ENCODE results near the gene GRIK4. TPM values are rescaled to one million over a fixed set of nuclear protein-coding genes. Genes with fewer than 3 reads are reported as not detected.
"Not testable (repeated sequence)": the region's sequence is repeated elsewhere in the genome, so short reads cannot be mapped to it uniquely, and the experiment has no call there.

The GRIK4 gene
- total RNA-seq, 1 donor from 2014 or later: 4.3 TPM

DNA sequence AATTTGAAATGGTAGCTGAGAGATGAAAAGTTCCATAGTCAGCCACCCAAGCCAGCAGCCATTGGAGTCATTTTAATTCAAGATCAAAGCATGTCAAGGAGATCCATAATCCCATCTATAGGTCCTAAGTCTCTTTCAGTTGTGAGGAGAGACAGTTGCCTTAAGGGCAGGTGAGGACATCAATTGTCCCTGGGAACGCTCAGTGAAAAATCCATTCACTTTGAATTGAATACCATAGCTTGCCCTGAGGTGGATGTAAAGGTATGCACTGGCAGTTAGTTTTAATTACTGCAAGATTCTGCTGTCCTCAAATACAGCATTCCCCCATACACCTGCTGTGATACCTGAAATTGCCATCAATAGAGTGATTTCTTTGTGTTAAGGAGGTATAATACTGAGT is 487.0 kb downstream of the GRIK4 start:
- H3K9me3 ChIP-seq: no peaks in the 10 kb centered on the region
- peaks cover 7% of the 10 kb centered on the region for H3K27me3 ChIP-seq
- H3K27ac ChIP-seq: no peak overlapping the region
- TF ChIP-seq CTCF (IDR thresholded peaks at IDR 0.05): no peak
- no peak for ATAC-seq
- no peaks in the 10 kb centered on the region for H3K4me1 ChIP-seq
- intact Hi-C loops (cut with DNase I): no loop called here
- no peaks in the 10 kb centered on the region for H3K36me3 ChIP-seq
- H3K4me3 ChIP-seq: no peak overlapping the region
- DNase-seq: no peak

- ATAC-seq (no peak), DNase-seq (no peak)
- no peaks in the 10 kb centered on the region for H3K36me3 ChIP-seq
- intact Hi-C loops (cut with DNase I): no loop called here
- TF ChIP-seq CTCF (IDR thresholded peaks at IDR 0.05): no peak
- H3K9me3 ChIP-seq: peaks cover 7% of the 10 kb centered on the region
- no peaks in the 10 kb centered on the region for H3K4me1 ChIP-seq
- H3K27ac ChIP-seq: no peak overlapping the region
- H3K4me3 ChIP-seq: no peak overlapping the region
- H3K27me3 ChIP-seq: peaks cover 4% of the 10 kb centered on the region
Observed at GRCh38 chr11:121004206-121004840, 492.8 kb downstream of the GRIK4 start.

DNA sequence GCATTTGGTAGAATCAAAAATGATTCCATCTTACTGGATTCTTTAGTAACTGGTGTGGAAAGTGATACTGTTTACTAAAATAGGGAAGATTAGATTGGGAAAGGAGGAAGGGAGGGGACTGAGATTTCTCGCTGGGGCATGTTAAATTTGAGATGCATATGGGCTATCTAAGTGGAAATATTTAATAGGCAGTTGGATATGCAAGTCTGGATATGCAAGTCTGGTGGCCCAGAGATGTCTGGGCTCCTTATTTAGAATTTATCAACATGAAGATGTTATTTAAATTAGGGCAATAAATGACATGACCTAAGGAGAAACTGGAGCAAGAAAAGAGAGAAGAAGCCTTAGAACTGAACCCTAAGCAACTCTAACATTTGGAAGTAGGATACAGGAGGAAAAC is 495.4 kb downstream of the GRIK4 start:
- DNase-seq (no peak), ATAC-seq (no peak)
- Histone ChIP-seq H3K4me1 (no peaks in the 10 kb centered on the region), H3K27ac (no peak overlapping the region), H3K9me3 (peaks cover 7% of the 10 kb centered on the region), H3K36me3 (no peaks in the 10 kb centered on the region), H3K4me3 (no peak overlapping the region), H3K27me3 (no peaks in the 10 kb centered on the region)
- TF ChIP-seq CTCF (IDR thresholded peaks at IDR 0.05): no peak
- intact Hi-C loops (cut with DNase I): no loop called here

GRCh38 chr11:121008551-121008950 is 497.0 kb downstream of the GRIK4 start:
- H3K4me1 ChIP-seq: no peaks in the 10 kb centered on the region
- TF ChIP-seq CTCF (IDR thresholded peaks at IDR 0.05): no peak
- DNase-seq (no peak), ATAC-seq (no peak)
- H3K9me3 ChIP-seq: peaks cover 7% of the 10 kb centered on the region
- H3K36me3 ChIP-seq: no peaks in the 10 kb centered on the region
- no peaks in the 10 kb centered on the region for H3K27me3 ChIP-seq
- H3K27ac ChIP-seq: no peak overlapping the region
- intact Hi-C loops (cut with DNase I): no loop called here
- no peak overlapping the region for H3K4me3 ChIP-seq

GRCh38 chr11:121012091-121012490 is 500.5 kb downstream of the GRIK4 start:
- ATAC-seq (no peak), DNase-seq (no peak)
- Histone ChIP-seq H3K27ac (no peak overlapping the region), H3K9me3 (no peaks in the 10 kb centered on the region), H3K27me3 (no peaks in the 10 kb centered on the region), H3K4me3 (no peak overlapping the region), H3K36me3 (no peaks in the 10 kb centered on the region), H3K4me1 (no peaks in the 10 kb centered on the region)
- no peak for TF ChIP-seq CTCF (IDR thresholded peaks at IDR 0.05)
- intact Hi-C loops (cut with DNase I): no loop called here

DNA sequence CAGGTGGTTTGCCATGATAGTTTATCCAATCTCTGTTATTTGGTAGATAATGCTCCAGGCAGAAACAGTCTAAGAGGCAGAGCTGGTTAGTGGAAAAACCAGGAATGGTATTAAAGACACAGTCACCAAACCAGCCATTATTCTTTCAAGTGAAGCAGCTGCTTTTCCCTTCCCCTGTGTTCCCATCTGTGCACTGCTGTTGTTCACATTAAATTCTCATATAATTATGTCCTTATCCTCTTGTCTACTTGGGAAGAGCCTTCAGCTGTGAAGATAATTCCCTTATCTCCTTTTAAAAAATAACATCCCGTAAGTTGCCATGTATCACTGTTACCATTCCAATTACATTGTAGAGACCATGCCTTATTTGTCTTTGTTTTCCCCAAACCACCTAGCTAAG is 507.2 kb downstream of the GRIK4 start:
- intact Hi-C loops (cut with DNase I): no loop called here
- no peak for ATAC-seq

DNA sequence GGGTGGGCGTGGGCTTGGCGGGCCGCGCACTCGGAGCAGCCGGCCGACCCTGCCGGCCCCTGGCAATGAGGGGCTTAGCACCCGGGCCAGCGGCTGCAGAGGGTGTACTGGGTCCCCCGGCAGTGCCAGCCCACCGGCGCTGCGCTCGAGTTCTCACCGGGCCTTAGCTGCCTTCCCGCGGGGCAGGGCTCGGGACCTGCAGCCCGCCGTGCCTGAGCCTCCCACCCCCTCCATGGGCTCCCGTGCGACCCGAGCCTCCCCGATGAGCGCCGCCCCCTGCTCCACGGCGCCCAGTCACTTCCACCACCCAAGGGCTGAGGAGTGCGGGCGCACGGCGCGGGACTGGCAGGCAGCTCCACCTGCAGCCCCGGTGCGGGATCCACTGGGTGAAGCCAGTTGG is 510.2 kb downstream of the GRIK4 start:
- DNase-seq; intact Hi-C loops (cut with DNase I); H3K4me3 ChIP-seq; H3K27me3 ChIP-seq; H3K27ac ChIP-seq; H3K9me3 ChIP-seq; H3K36me3 ChIP-seq; ATAC-seq: not testable (repeated sequence)
- peaks cover 11% of the 10 kb centered on the region for H3K4me1 ChIP-seq

More for the DNA sequence above, 507.2 kb downstream of the GRIK4 start:
- Histone ChIP-seq H3K4me3 (no peak overlapping the region), H3K36me3 (no peaks in the 10 kb centered on the region), H3K9me3 (no peaks in the 10 kb centered on the region), H3K27me3 (no peaks in the 10 kb centered on the region), H3K4me1 (no peaks in the 10 kb centered on the region), H3K27ac (no peak overlapping the region)
- no peak for DNase-seq
- TF ChIP-seq CTCF (IDR thresholded peaks at IDR 0.05): no peak

All from upper lobe of right lung (tissue), 1 donor.